Activated CD8-positive, alpha-beta memory T cell treated with anti-CD3 and anti-CD28 coated beads, Interleukin-2, amount 10 ng/mL, durations not matched to agents 7 days and 5 days (primary cell): ENCODE measurements around the gene MAD1L1. TPM values are rescaled to one million over a fixed set of nuclear protein-coding genes. Genes with fewer than 3 reads are reported as not detected.

Experiments
- ATAC-seq: fragments of 150-1000 bp; cut with Tn5 transposase; one replicate; pipeline ENCODE4 v1.10.0; 2021; ENCODE audit warnings: moderate library complexity
- CTCF ChIA-PET: fragments of 350-600 bp; sonication (Branson Sonifier 250); formaldehyde crosslinking; loops from one replicate; lab custom pipeline; 2021; ENCODE audit warnings: antibody characterized with exemption; lab: Charles Lee
- DNase-seq: peaks from one replicate; pipeline ENCODE4 v3.0.0-alpha.2; 2020
- H3K27ac Mint-ChIP-seq: one replicate; pipeline ENCODE4 v1.8.0; 2021; ENCODE audit warnings: mild to moderate bottlenecking, mixed read lengths
- H3K27me3 Mint-ChIP-seq: one replicate; pipeline ENCODE4 v1.8.0; 2021; ENCODE audit warnings: mixed read lengths
- H3K36me3 Mint-ChIP-seq: one replicate; pipeline ENCODE4 v1.8.0; 2021; ENCODE audit warnings: mild to moderate bottlenecking, mixed read lengths
- H3K4me1 Mint-ChIP-seq: one replicate; pipeline ENCODE4 v1.8.0; 2021; ENCODE audit warnings: mixed read lengths
- H3K4me3 Mint-ChIP-seq: one replicate; pipeline ENCODE4 v1.8.0; 2021; ENCODE audit warnings: mild to moderate bottlenecking, moderate library complexity, mixed read lengths
- H3K9me3 Mint-ChIP-seq: one replicate; pipeline ENCODE4 v1.8.0; 2022; ENCODE audit warnings: low read depth, mixed read lengths
- total RNA-seq, 2 experiments: library from RNA; stranded (reverse); gene quantifications; one replicate each; pipeline ENCODE4 v1.2.3, GENCODE V29; 2021

MAD1L1 gene
- total RNA-seq, 2 experiments from 2014 or later: 60.0 to 97.7 TPM

DNA sequence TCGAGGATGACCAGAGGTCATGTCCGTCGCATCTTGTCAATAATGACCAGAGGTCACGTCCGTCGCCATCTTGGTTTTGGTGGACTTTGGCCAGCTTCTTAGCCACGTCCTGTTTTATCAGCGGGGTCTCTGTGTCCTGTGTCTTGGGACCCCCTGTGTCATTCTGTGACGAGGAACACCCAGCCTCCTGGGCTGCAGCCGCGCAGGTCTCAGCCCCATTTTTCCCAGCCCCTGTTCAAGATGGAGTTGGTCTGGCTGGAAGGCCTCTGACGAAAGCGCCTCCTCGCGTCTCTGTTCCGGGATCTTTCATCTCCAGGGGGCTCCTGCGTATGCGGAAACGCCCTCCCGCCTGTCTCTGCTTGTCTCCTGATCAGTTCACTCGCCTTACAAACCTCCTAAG lies 428.4 kb downstream of the MAD1L1 start:
- H3K9me3 Mint-ChIP-seq: no peaks in the 10 kb centered on the region
- H3K4me3 Mint-ChIP-seq: no peak overlapping the region
- H3K36me3 Mint-ChIP-seq: no peaks in the 10 kb centered on the region
- H3K4me1 Mint-ChIP-seq: no peaks in the 10 kb centered on the region
- no peak for ATAC-seq
- DNase-seq: peak; percentile 16
- CTCF ChIA-PET: no interaction called here
- peaks cover 9% of the 10 kb centered on the region for H3K27me3 Mint-ChIP-seq
- H3K27ac Mint-ChIP-seq: no peak overlapping the region

DNA sequence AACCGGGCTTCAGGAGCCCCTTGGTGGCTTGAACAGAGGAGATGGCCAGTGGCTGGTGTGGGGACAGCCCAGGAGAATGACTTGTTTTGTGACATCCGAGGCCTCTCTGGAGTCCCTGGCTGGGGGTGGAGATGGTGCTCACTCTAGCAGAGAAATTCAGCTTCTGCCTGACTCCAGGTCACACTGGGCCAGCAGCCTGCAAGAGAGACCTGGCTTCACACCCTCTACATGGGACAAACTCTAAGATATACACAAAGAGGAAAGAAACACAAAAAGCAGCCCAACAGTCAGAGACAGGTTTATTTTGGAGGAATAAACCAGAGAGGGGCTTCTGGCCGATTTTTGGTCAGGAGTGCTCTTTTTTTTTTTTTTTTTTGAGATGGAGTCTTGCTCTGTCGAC lies 429.8 kb downstream of the MAD1L1 start:
- Mint-ChIP-seq H3K36me3 (no peaks in the 10 kb centered on the region), H3K27me3 (peaks cover 11% of the 10 kb centered on the region), H3K27ac (no peak overlapping the region), H3K9me3 (no peaks in the 10 kb centered on the region), H3K4me1 (no peaks in the 10 kb centered on the region), H3K4me3 (no peak overlapping the region)
- ATAC-seq (no peak), DNase-seq (peak; percentile 28)
- CTCF ChIA-PET: interaction anchor here (0.6 kb wide), 1 partner anchor 770 kb away, joined by 3 read pairs; no protein-coding TSS in a partner anchor

DNA sequence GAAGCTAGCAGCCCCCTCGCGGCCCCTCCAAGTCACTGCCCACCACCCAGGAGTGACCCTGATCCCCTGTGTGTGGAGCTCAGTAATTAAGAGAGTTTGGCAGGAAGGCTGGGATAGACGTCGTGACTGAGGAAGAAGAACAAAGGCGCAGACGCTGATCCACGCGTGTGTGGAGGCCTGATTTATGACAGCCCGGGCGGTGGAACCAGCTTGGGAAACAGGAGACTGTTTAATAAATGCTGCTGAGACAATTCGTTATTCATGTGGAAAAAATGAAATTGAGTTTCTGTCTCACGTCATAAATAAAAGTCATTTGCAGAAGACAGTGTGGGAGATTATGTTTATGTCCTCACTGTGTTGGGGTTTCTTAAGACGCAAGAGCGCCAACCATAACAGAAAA lies 431.8 kb downstream of the MAD1L1 start:
- peak; percentile 26 for DNase-seq
- CTCF ChIA-PET: no interaction called here
- Mint-ChIP-seq H3K27me3 (peaks cover 22% of the 10 kb centered on the region), H3K27ac (no peak overlapping the region), H3K4me3 (no peak overlapping the region), H3K4me1 (no peaks in the 10 kb centered on the region), H3K36me3 (no peaks in the 10 kb centered on the region), H3K9me3 (no peaks in the 10 kb centered on the region)
- no peak for ATAC-seq

- Mint-ChIP-seq H3K9me3 (peaks cover 8% of the 10 kb centered on the region), H3K36me3 (peaks cover 1% of the 10 kb centered on the region), H3K27me3 (peaks cover 44% of the 10 kb centered on the region), H3K4me1 (no peaks in the 10 kb centered on the region), H3K27ac (no peak overlapping the region), H3K4me3 (no peak overlapping the region)
- DNase-seq: no peak
- CTCF ChIA-PET: no interaction called here
- ATAC-seq: no peak
These were observed 434.6 kb downstream of the MAD1L1 start for GRCh38 chr7:1798191-1798590.

DNA sequence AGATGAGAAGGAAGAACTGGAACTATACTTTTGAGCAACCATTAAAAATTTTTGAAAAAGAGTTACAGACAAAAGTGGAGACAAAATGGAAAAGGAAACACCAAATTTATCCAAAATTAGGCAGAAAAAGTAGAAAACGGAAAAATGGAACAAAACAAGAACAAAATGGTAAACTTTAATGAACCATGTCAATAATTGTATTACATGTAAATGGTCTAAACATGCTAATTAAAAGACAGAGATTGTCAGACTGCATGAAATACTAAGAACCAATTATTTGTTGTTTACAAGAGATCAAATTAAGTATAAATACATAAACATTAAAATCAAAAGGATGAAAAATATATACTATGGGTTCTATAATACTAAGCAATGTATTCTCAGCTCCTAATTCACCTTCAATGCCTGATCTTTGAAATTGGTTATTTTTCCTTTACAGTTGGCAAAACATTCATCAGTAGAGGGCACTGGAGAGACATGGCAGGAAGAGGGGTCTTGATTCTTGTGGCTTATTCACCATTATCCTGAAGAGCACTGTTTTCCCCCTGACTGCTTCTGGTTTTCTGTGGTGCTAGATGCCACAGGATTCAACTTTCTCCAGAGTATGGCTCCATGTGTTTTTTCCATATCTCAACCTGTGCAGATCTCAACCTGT lies 437.7 kb downstream of the MAD1L1 start:
- CTCF ChIA-PET: interaction anchor here (0.7 to 1.3 kb wide), 3 partner anchors 19 to 131 kb away, joined by 3 read pairs; no protein-coding TSS in a partner anchor
- Mint-ChIP-seq H3K36me3 (peaks cover 1% of the 10 kb centered on the region), H3K9me3 (peaks cover 8% of the 10 kb centered on the region), H3K4me3 (no peak overlapping the region), H3K4me1 (no peaks in the 10 kb centered on the region), H3K27me3 (peaks cover 36% of the 10 kb centered on the region), H3K27ac (no peak overlapping the region)
- DNase-seq (no peak), ATAC-seq (no peak)

DNA sequence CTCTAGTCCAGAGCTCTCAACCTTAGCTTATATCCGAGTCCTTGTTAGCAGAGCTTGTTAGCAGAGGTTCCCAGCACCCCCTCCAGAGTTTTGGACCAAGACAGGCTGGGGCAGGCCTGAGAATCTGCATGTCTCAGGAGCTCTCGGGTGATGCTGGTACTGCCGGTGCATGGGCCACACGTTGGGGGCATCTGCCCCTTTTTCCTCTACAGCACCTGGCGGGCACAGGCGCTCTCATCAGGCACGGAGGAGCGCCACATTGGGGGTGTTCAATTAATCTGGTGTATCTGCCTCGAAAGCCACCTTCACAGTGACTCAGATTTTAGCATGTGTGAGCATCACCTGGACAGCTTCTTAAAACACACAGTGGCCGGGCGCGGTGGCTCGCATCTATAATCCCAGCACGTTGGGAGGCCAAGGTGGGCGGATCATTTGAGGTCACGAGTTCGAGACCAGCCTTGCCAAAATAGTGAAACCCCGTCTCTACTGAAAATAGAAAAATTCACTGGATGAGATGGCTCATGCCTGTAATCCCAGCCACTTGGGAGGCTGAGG lies 445.0 kb downstream of the MAD1L1 start:
- H3K27me3 Mint-ChIP-seq: peaks cover 5% of the 10 kb centered on the region
- H3K27ac Mint-ChIP-seq: no peak overlapping the region
- CTCF ChIA-PET: interaction anchor here (0.6 kb wide), 1 partner anchor 417 kb away, joined by 3 read pairs; no protein-coding TSS in a partner anchor
- H3K36me3 Mint-ChIP-seq: no peaks in the 10 kb centered on the region
- H3K4me1 Mint-ChIP-seq: no peaks in the 10 kb centered on the region
- H3K4me3 Mint-ChIP-seq: no peak overlapping the region
- ATAC-seq (no peak), DNase-seq (peak; percentile 28)
- peaks cover 10% of the 10 kb centered on the region for H3K9me3 Mint-ChIP-seq

DNA sequence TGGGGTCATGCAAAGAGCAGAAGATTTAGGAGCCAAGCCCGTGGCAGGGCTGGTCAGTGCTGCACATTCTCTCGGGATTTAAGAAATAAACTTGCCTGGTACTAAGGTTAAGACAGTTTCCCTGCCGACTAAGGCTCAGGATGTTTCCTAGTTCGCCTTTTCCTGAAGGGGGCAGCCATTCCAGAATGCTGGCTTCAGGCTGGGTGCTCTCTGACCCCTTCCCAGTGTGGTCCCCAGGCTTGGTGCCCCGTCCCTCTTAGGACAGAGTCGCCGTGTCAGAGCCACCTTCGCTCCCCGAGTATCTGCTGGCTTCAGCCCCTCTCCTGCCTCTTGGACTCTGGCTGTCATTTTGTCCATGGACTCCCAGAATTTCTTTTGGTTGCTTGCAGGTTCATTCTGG lies 445.5 kb downstream of the MAD1L1 start:
- ATAC-seq (no peak), DNase-seq (peak; percentile 16)
- Mint-ChIP-seq H3K27me3 (peaks cover 5% of the 10 kb centered on the region), H3K36me3 (no peaks in the 10 kb centered on the region), H3K27ac (no peak overlapping the region), H3K4me3 (no peak overlapping the region), H3K4me1 (no peaks in the 10 kb centered on the region), H3K9me3 (peaks cover 10% of the 10 kb centered on the region)
- CTCF ChIA-PET: no interaction called here

- ATAC-seq (no peak), DNase-seq (no peak)
- Mint-ChIP-seq H3K36me3 (no peaks in the 10 kb centered on the region), H3K27ac (no peak overlapping the region), H3K4me1 (no peaks in the 10 kb centered on the region), H3K9me3 (peaks cover 10% of the 10 kb centered on the region), H3K4me3 (no peak overlapping the region), H3K27me3 (peaks cover 5% of the 10 kb centered on the region)
- CTCF ChIA-PET: no interaction called here
These were observed 446.9 kb downstream of the MAD1L1 start for GRCh38 chr7:1785839-1786238.

GRCh38 chr7:1781369-1781768 lies 451.4 kb downstream of the MAD1L1 start:
- H3K4me3 Mint-ChIP-seq: no peak overlapping the region
- H3K27me3 Mint-ChIP-seq: peaks cover 8% of the 10 kb centered on the region
- peaks cover 18% of the 10 kb centered on the region for H3K9me3 Mint-ChIP-seq
- no peak overlapping the region for H3K27ac Mint-ChIP-seq
- ATAC-seq (no peak), DNase-seq (peak; percentile 30)
- CTCF ChIA-PET: no interaction called here
- H3K4me1 Mint-ChIP-seq: no peaks in the 10 kb centered on the region
- no peaks in the 10 kb centered on the region for H3K36me3 Mint-ChIP-seq

- H3K4me1 Mint-ChIP-seq: no peaks in the 10 kb centered on the region
These were observed 453.3 kb downstream of the MAD1L1 start for GRCh38 chr7:1779445-1779844.

DNA sequence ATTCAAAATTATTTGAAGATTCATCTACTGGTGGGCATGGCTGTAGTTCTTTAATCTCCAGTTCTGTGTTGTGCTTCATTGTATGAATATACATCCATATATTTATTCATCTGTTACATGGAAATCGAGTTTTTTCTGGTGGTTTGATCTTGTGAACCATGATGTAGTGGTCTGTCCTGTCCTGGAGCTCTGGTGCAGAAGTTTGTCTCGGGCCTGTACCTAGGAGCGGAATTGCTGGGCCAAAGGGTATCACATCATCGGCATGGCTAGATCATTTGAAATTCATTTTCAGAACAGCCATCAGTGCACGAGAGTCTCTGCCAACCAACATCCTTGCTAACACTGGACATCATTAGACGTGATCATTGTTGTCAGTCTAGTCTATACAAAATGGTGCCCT lies 455.6 kb downstream of the MAD1L1 start:
- DNase-seq (no peak), ATAC-seq (no peak)
- no peaks in the 10 kb centered on the region for H3K36me3 Mint-ChIP-seq
- CTCF ChIA-PET: no interaction called here
- H3K27ac Mint-ChIP-seq: no peak overlapping the region
- no peaks in the 10 kb centered on the region for H3K4me1 Mint-ChIP-seq
- peaks cover 15% of the 10 kb centered on the region for H3K9me3 Mint-ChIP-seq
- H3K4me3 Mint-ChIP-seq: no peak overlapping the region
- peaks cover 22% of the 10 kb centered on the region for H3K27me3 Mint-ChIP-seq

More at GRCh38 chr7:1779445-1779844, 453.3 kb downstream of the MAD1L1 start:
- H3K4me3 Mint-ChIP-seq: no peak overlapping the region
- H3K27ac Mint-ChIP-seq: no peak overlapping the region
- no peaks in the 10 kb centered on the region for H3K36me3 Mint-ChIP-seq
- H3K27me3 Mint-ChIP-seq: peaks cover 16% of the 10 kb centered on the region
- CTCF ChIA-PET: no interaction called here
- no peak for ATAC-seq
- peaks cover 8% of the 10 kb centered on the region for H3K9me3 Mint-ChIP-seq
- peak; percentile 16 for DNase-seq

- peaks cover 22% of the 10 kb centered on the region for H3K27me3 Mint-ChIP-seq
- H3K4me1 Mint-ChIP-seq: no peaks in the 10 kb centered on the region
- CTCF ChIA-PET: no interaction called here
- H3K27ac Mint-ChIP-seq: no peak overlapping the region
- DNase-seq (no peak), ATAC-seq (no peak)
- H3K36me3 Mint-ChIP-seq: no peaks in the 10 kb centered on the region
- peaks cover 15% of the 10 kb centered on the region for H3K9me3 Mint-ChIP-seq
- H3K4me3 Mint-ChIP-seq: no peak overlapping the region
These were observed 457.4 kb downstream of the MAD1L1 start for GRCh38 chr7:1775389-1775788.

GRCh38 chr7:1770331-1770730 lies 462.4 kb downstream of the MAD1L1 start:
- H3K27me3 Mint-ChIP-seq: peaks cover 7% of the 10 kb centered on the region
- no peaks in the 10 kb centered on the region for H3K4me1 Mint-ChIP-seq
- H3K27ac Mint-ChIP-seq: no peak overlapping the region
- no peak overlapping the region for H3K4me3 Mint-ChIP-seq
- CTCF ChIA-PET: interaction anchor here (0.9 kb wide), 1 partner anchor 10 kb away, joined by 3 read pairs; no protein-coding TSS in a partner anchor
- peak; percentile 19 for DNase-seq
- H3K9me3 Mint-ChIP-seq: peaks cover 10% of the 10 kb centered on the region
- no peak for ATAC-seq
- H3K36me3 Mint-ChIP-seq: no peaks in the 10 kb centered on the region
